PFSK-1 (cell line): ENCODE results near the gene CEACAM4.

ENCODE experiments used
- FOXP2 ChIP-seq: optimal IDR thresholded peaks from 2 replicates; pipeline ENCODE3; 2011; ENCODE audit warnings: borderline replicate concordance, control low read depth, inconsistent platforms; ENCODE audit not compliant: insufficient read depth; ENCODE audit errors: extremely low read length, extremely low read depth
- POLR2AphosphoS5 ChIP-seq: IDR thresholded peaks from 2 replicates; pipeline ENCODE4 v1.6.1; 2012; ENCODE audit warnings: low read depth, mild to moderate bottlenecking, control low read depth, low read length, moderate library complexity
- SIN3A ChIP-seq: IDR thresholded peaks from 2 replicates; pipeline ENCODE4 v1.6.1; 2012; ENCODE audit warnings: mild to moderate bottlenecking, low read length, moderate library complexity, borderline replicate concordance; ENCODE audit not compliant: insufficient read depth
- TAF1 ChIP-seq: IDR thresholded peaks from 2 replicates; pipeline ENCODE4 v1.6.1; 2012; ENCODE audit warnings: low read length, control low read depth, borderline replicate concordance; ENCODE audit not compliant: insufficient read depth
- TF ChIP-seq, protein P1 (sequence below), 2 experiments: IDR thresholded peaks; 2 replicates each; pipeline versions ENCODE4 v1.6.1 to v1.8.0; 2011 to 2012; ENCODE audit warnings: low read depth in 2 of 2, low read length in 2 of 2, control low read depth in 1 of 2, inconsistent platforms in 1 of 2, mild to moderate bottlenecking in 1 of 2, moderate library complexity in 1 of 2; ENCODE audit not compliant: insufficient read depth in 1 of 2

DNA sequence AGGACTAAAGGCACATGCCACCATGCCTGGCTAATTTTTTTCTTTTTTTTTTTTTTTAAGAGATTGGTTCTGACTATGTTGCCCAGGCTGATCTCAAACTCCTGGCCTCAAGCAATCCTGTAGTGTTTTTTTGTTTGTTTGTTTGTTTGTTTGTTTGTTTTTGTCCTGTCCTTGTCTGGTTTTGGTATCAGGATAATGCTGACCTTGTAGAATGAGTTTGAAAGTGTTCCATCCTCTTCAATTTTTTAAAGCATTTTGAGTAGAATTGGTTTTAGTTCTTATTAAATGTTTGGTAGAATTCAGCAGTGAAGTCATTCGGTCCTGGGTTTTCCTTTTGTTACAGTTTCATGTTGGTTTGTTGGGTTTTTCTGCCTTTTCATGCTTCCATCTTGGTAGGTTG lies 19.2 kb downstream of the CEACAM4 start:
- TF ChIP-seq, protein P1, sequence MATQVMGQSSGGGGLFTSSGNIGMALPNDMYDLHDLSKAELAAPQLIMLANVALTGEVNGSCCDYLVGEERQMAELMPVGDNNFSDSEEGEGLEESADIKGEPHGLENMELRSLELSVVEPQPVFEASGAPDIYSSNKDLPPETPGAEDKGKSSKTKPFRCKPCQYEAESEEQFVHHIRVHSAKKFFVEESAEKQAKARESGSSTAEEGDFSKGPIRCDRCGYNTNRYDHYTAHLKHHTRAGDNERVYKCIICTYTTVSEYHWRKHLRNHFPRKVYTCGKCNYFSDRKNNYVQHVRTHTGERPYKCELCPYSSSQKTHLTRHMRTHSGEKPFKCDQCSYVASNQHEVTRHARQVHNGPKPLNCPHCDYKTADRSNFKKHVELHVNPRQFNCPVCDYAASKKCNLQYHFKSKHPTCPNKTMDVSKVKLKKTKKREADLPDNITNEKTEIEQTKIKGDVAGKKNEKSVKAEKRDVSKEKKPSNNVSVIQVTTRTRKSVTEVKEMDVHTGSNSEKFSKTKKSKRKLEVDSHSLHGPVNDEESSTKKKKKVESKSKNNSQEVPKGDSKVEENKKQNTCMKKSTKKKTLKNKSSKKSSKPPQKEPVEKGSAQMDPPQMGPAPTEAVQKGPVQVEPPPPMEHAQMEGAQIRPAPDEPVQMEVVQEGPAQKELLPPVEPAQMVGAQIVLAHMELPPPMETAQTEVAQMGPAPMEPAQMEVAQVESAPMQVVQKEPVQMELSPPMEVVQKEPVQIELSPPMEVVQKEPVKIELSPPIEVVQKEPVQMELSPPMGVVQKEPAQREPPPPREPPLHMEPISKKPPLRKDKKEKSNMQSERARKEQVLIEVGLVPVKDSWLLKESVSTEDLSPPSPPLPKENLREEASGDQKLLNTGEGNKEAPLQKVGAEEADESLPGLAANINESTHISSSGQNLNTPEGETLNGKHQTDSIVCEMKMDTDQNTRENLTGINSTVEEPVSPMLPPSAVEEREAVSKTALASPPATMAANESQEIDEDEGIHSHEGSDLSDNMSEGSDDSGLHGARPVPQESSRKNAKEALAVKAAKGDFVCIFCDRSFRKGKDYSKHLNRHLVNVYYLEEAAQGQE (IDR thresholded peaks at IDR 0.05; ENCODE audit: insufficient read depth in 1 of 2, low read depth in 2 of 2, low read length in 2 of 2), result no peak
- TF ChIP-seq POLR2AphosphoS5 (no peak), SIN3A (no peak), TAF1 (no peak), FOXP2 (no peak)
